Endothelial cell (in vitro differentiated cells): Measurements from ENCODE around the gene GUCY2D. TPM values are rescaled to one million over a fixed set of nuclear protein-coding genes. Genes with fewer than 3 reads are reported as not detected.

ENCODE experiments used
- DNase-seq: peaks from one replicate; pipeline ENCODE4 v3.0.0; 2021; ENCODE audit warnings: low spot score
- H3K27ac Mint-ChIP-seq: one replicate; pipeline ENCODE4 v1.8.0; 2021; ENCODE audit warnings: mixed read lengths, inconsistent platforms; ENCODE audit not compliant: unreplicated experiment
- H3K27me3 Mint-ChIP-seq: one replicate; pipeline ENCODE4 v1.8.0; 2021; ENCODE audit warnings: mild to moderate bottlenecking, moderate library complexity, mixed read lengths, inconsistent platforms; ENCODE audit not compliant: unreplicated experiment
- H3K36me3 Mint-ChIP-seq: one replicate; pipeline ENCODE4 v1.8.0; 2021; ENCODE audit warnings: mild to moderate bottlenecking, low read depth, mixed read lengths, inconsistent platforms; ENCODE audit not compliant: unreplicated experiment
- H3K4me1 Mint-ChIP-seq: one replicate; pipeline ENCODE4 v1.8.0; 2021; ENCODE audit warnings: mild to moderate bottlenecking, mixed read lengths, inconsistent platforms; ENCODE audit not compliant: unreplicated experiment
- H3K4me3 Mint-ChIP-seq: one replicate; pipeline ENCODE4 v1.8.0; 2021; ENCODE audit warnings: mild to moderate bottlenecking, mixed read lengths, inconsistent platforms; ENCODE audit not compliant: unreplicated experiment
- H3K9me3 Mint-ChIP-seq: one replicate; pipeline ENCODE4 v1.8.0; 2021; ENCODE audit warnings: mixed read lengths, inconsistent platforms; ENCODE audit not compliant: unreplicated experiment
- total RNA-seq: library from RNA; stranded (reverse); fragmentation: NEBNext Ultra II Directional; extraction: Animal tissue kit (Norgen Biotek cat#: 25700); gene quantifications from one replicate; pipeline ENCODE4 v1.2.1, GENCODE V29; 2021; ENCODE audit not compliant: unreplicated experiment
- TF ChIP-seq, protein P1 (sequence below): fragments of 200-600 bp; sonication (generic); IDR thresholded peaks from one replicate; pipeline ENCODE4 v1.5.0; 2021; ENCODE audit warnings: antibody characterized with exemption; ENCODE audit not compliant: unreplicated experiment

Gene GUCY2D
- total RNA-seq, 1 donor from 2014 or later = not detected

- peaks cover 15% of the 10 kb centered on the region for H3K27me3 Mint-ChIP-seq
- no peak overlapping the region for H3K4me3 Mint-ChIP-seq
- peaks cover 4% of the 10 kb centered on the region for H3K36me3 Mint-ChIP-seq
- H3K4me1 Mint-ChIP-seq = peaks cover 4% of the 10 kb centered on the region
- H3K9me3 Mint-ChIP-seq = no peaks in the 10 kb centered on the region
- DNase-seq = no peak
- H3K27ac Mint-ChIP-seq = no peak overlapping the region
- TF ChIP-seq, protein P1, sequence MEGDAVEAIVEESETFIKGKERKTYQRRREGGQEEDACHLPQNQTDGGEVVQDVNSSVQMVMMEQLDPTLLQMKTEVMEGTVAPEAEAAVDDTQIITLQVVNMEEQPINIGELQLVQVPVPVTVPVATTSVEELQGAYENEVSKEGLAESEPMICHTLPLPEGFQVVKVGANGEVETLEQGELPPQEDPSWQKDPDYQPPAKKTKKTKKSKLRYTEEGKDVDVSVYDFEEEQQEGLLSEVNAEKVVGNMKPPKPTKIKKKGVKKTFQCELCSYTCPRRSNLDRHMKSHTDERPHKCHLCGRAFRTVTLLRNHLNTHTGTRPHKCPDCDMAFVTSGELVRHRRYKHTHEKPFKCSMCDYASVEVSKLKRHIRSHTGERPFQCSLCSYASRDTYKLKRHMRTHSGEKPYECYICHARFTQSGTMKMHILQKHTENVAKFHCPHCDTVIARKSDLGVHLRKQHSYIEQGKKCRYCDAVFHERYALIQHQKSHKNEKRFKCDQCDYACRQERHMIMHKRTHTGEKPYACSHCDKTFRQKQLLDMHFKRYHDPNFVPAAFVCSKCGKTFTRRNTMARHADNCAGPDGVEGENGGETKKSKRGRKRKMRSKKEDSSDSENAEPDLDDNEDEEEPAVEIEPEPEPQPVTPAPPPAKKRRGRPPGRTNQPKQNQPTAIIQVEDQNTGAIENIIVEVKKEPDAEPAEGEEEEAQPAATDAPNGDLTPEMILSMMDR = no peak
These were observed 42.7 kb downstream of the GUCY2D start for GRCh38 chr17:8044819-8045810.

DNA sequence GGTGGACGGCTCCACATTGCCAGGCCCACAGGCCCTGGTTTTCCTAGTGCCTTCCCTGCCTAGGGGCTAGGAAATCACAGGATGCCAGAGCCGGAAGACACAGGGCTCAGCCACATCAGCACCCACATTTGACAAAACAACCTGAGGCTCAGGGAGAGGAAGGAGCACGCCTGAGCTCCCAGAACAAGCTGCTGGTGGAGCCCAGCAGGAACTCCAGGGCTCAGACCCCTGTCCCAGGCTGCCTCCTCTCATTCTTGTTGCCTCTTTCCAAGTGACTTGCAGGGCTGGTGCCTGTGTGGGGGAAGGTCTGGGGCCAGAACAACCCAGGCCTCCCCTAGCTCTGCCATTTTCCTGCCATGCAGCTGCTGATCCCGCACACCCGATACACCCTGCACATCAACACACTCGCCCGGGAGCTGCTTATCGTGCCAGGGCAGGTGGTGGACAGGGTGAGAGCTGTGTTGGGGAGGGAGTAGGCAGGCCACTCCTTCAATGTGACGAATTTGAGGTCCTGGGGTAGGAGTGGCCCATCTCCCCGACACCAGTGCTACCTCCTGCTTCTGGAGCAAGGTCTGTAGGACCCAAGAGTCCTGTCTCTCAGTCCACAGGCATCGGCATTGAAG is 44.0 kb downstream of the GUCY2D start:
- Mint-ChIP-seq H3K27ac (no peak overlapping the region), H3K9me3 (no peaks in the 10 kb centered on the region), H3K4me1 (peaks cover 2% of the 10 kb centered on the region), H3K36me3 (peaks cover 4% of the 10 kb centered on the region), H3K27me3 (peaks cover 18% of the 10 kb centered on the region), H3K4me3 (no peak overlapping the region)
- no peak for DNase-seq
- TF ChIP-seq, protein P1 = no peak

- H3K9me3 Mint-ChIP-seq = no peaks in the 10 kb centered on the region
- H3K36me3 Mint-ChIP-seq = peaks cover 4% of the 10 kb centered on the region
- TF ChIP-seq, protein P1 = no peak
- no peak overlapping the region for H3K27ac Mint-ChIP-seq
- H3K27me3 Mint-ChIP-seq = peaks cover 18% of the 10 kb centered on the region
- H3K4me3 Mint-ChIP-seq = no peak overlapping the region
- peaks cover 2% of the 10 kb centered on the region for H3K4me1 Mint-ChIP-seq
- DNase-seq = no peak
These were observed 44.7 kb downstream of the GUCY2D start for GRCh38 chr17:8046929-8047768.

DNA sequence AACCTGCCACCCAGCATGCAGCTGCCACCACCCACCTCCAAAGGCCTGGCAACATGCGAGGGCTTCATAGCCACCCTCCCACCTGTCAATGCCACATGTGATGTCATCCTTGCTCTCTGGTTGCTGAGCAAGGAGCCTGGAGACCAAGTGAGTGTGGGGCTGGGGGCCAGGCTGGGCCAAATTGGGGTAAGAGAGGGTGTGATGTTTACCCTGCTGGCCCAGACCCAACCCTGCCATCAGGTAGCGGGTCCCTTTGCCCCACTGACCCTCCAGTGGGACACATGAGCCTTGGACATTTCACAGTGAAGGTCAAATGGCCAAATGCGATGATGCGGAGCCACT is 45.3 kb downstream of the GUCY2D start:
- no peak for DNase-seq
- H3K9me3 Mint-ChIP-seq = no peaks in the 10 kb centered on the region
- peaks cover 18% of the 10 kb centered on the region for H3K27me3 Mint-ChIP-seq
- peaks cover 4% of the 10 kb centered on the region for H3K36me3 Mint-ChIP-seq
- no peak overlapping the region for H3K27ac Mint-ChIP-seq
- peaks cover 2% of the 10 kb centered on the region for H3K4me1 Mint-ChIP-seq
- no peak overlapping the region for H3K4me3 Mint-ChIP-seq
- TF ChIP-seq, protein P1 = no peak
